Measurements from ENCODE around the gene C20orf141.
"Not testable (repeated sequence)": the region's sequence is repeated elsewhere in the genome, so short reads cannot be mapped to it uniquely, and the experiment has no call there.

The C20orf141 gene

GRCh38 chr20:2814587-2815051 lies at the start of gene C20orf141:
Gene C20orf141, plus strand, starts transcription at chr20:2814987. Its CDS starts 198 bp downstream, at chr20:2815185.
- DNase-seq: peak; percentile 87

GRCh38 chr20:2767768-2768631 lies 46.8 kb upstream of the C20orf141 start:
- no peak for DNase-seq

- no peak for DNase-seq
These were observed 46.2 kb upstream of the C20orf141 start for GRCh38 chr20:2768632-2769015.

GRCh38 chr20:2770091-2770490 lies 44.7 kb upstream of the C20orf141 start:
- not testable (repeated sequence) for DNase-seq

- no peak for DNase-seq
These were observed 43.1 kb upstream of the C20orf141 start for GRCh38 chr20:2771631-2772080.

GRCh38 chr20:2773812-2774211 lies 41.0 kb upstream of the C20orf141 start:
- DNase-seq: no peak

- DNase-seq: no peak
These were observed 39.6 kb upstream of the C20orf141 start for GRCh38 chr20:2775139-2775538.

GRCh38 chr20:2778602-2779321 lies 36.0 kb upstream of the C20orf141 start:
- no peak for DNase-seq

GRCh38 chr20:2780948-2781347 lies 33.8 kb upstream of the C20orf141 start:
- DNase-seq: no peak

GRCh38 chr20:2783908-2784566 lies 30.8 kb upstream of the C20orf141 start:
- DNase-seq: no peak

- DNase-seq: no peak
These were observed 21.3 kb upstream of the C20orf141 start for GRCh38 chr20:2793471-2793870.

GRCh38 chr20:2794202-2794748 lies 20.5 kb upstream of the C20orf141 start:
- DNase-seq: no peak

- no peak for DNase-seq
These were observed 19.8 kb upstream of the C20orf141 start for GRCh38 chr20:2794866-2795447.

- DNase-seq: no peak
These were observed 19.3 kb upstream of the C20orf141 start for GRCh38 chr20:2795451-2795850.

GRCh38 chr20:2796011-2796660 lies 18.7 kb upstream of the C20orf141 start:
- no peak for DNase-seq

GRCh38 chr20:2797136-2797983 lies 17.4 kb upstream of the C20orf141 start:
- peak; percentile 34 for DNase-seq

GRCh38 chr20:2798095-2798805 lies 16.5 kb upstream of the C20orf141 start:
- no peak for DNase-seq

GRCh38 chr20:2798814-2799213 lies 16.0 kb upstream of the C20orf141 start:
- DNase-seq: peak; percentile 55

- DNase-seq: peak; percentile 15
These were observed 15.5 kb upstream of the C20orf141 start for GRCh38 chr20:2799271-2799670.
